T-cell (primary cell): ENCODE results near the gene DOC2A. TPM values are rescaled to one million over a fixed set of nuclear protein-coding genes. Genes with fewer than 3 reads are reported as not detected.
"Not testable (repeated sequence)": the region's sequence is repeated elsewhere in the genome, so short reads cannot be mapped to it uniquely, and the experiment has no call there.

ENCODE experiments used
- ATAC-seq, 4 experiments: fragments of 200-7000 bp in 3 of 4; fragments of 150-1000 bp in 1 of 4; cut with Tn5 transposase; replicated peaks in 1 of 4; 1 replicate in 3 of 4; 2 replicates in 1 of 4; pipeline ENCODE4 v1.10.0; 2021; ENCODE audit warnings: moderate library complexity in 3 of 4, mild to moderate bottlenecking in 2 of 4, moderate number of reproducible peaks in 1 of 4
- CTCF ChIA-PET, 2 donors: fragments of 300-600 bp; sonication (Branson Sonifier 250); formaldehyde crosslinking; loops; one replicate each; lab custom pipeline; 2022; ENCODE audit warnings: antibody characterized with exemption in 2 of 2; lab: Charles Lee
- POLR2A ChIA-PET, 2 donors: fragments of 300-600 bp; sonication (Branson Sonifier 250); formaldehyde crosslinking; loops; one replicate each; lab custom pipeline; 2022; ENCODE audit warnings: antibody characterized with exemption in 2 of 2; lab: Charles Lee
- DNase-seq, 35 experiments: peaks; one replicate each; pipeline versions ENCODE4 v3.0.0 to v3.0.0-alpha.2; 2013 to 2023
- H3K27ac ChIP-seq: one replicate; pipeline ENCODE4 v1.5.1; 2013; ENCODE audit warnings: low read length
- H3K27me3 ChIP-seq, 2 experiments: replicated peaks in 1 of 2; 1 replicate in 1 of 2; 2 replicates in 1 of 2; pipeline versions ENCODE4 v1.6.1 to v1.7.0; 2013; ENCODE audit warnings: low read length in 1 of 2, mixed read lengths in 1 of 2; ENCODE audit not compliant: control insufficient read depth in 2 of 2, insufficient read depth in 2 of 2; ENCODE audit errors: extremely low read depth in 1 of 2
- H3K36me3 ChIP-seq, 2 donors: 1 replicate in 1 of 2; 2 replicates in 1 of 2; pipeline versions ENCODE4 v1.6.1 to v1.7.0; 2013; ENCODE audit warnings: low read length in 1 of 2; ENCODE audit not compliant: control insufficient read depth in 2 of 2, insufficient read depth in 1 of 2; ENCODE audit errors: extremely low read depth in 1 of 2
- H3K4me1 ChIP-seq, 2 experiments: 1 replicate in 1 of 2; 2 replicates in 1 of 2; pipeline versions ENCODE4 v1.6.1 to v1.7.0; 2013; ENCODE audit warnings: low read length in 2 of 2, mixed read lengths in 1 of 2; ENCODE audit not compliant: insufficient read depth in 2 of 2, control insufficient read depth in 1 of 2; ENCODE audit errors: extremely low read depth in 1 of 2
- H3K4me3 ChIP-seq, 2 donors: 1 replicate in 1 of 2; 2 replicates in 1 of 2; pipeline versions ENCODE4 v1.5.1 to v1.7.0; 2013; ENCODE audit warnings: mild to moderate bottlenecking in 2 of 2, low read length in 1 of 2, moderate library complexity in 1 of 2; ENCODE audit not compliant: control insufficient read depth in 1 of 2; ENCODE audit errors: extremely low read depth in 1 of 2
- H3K9me3 ChIP-seq: 2 replicates; pipeline ENCODE4 v1.7.0; 2013
- H3K27ac Mint-ChIP-seq, 2 donors: one replicate each; pipeline ENCODE4 v1.8.0; 2020 to 2021; ENCODE audit warnings: mild to moderate bottlenecking in 2 of 2, mixed read lengths in 2 of 2
- H3K27me3 Mint-ChIP-seq, 2 donors: one replicate each; pipeline ENCODE4 v1.8.0; 2021 to 2022; ENCODE audit warnings: mixed read lengths in 2 of 2
- H3K36me3 Mint-ChIP-seq: one replicate; pipeline ENCODE4 v1.8.0; 2021; ENCODE audit warnings: mixed read lengths
- H3K4me1 Mint-ChIP-seq, 3 donors: one replicate each; pipeline ENCODE4 v1.8.0; 2020 to 2022; ENCODE audit warnings: mixed read lengths in 3 of 3, mild to moderate bottlenecking in 1 of 3
- H3K4me3 Mint-ChIP-seq, 3 donors: one replicate each; pipeline ENCODE4 v1.8.0; 2020 to 2022; ENCODE audit warnings: mild to moderate bottlenecking in 3 of 3, mixed read lengths in 3 of 3, moderate library complexity in 3 of 3
- H3K9me3 Mint-ChIP-seq, 3 donors: one replicate each; pipeline ENCODE4 v1.8.0; 2020 to 2022; ENCODE audit warnings: mixed read lengths in 3 of 3
- WGBS: methylation state at CpG from one replicate; pipeline ENCODE4 v1.1.5; 2013; ENCODE audit warnings: missing lambda C conversion rate; ENCODE audit not compliant: insufficient coverage; 5-methylcytosine and 5-hydroxymethylcytosine counted together
- total RNA-seq, 35 experiments: library from RNA in 6 of 35; stranded (reverse) in 6 of 35; fragments of 120-200 nt in 1 of 35; gene quantifications; one replicate each; pipeline versions ENCODE4 v1.2.1 to v1.2.4 and lab custom pipeline; 2013 to 2026

Gene DOC2A
- total RNA-seq, 5 donors from 2014 or later (not counting 1 experiment from before 2014, with no cell fraction given) = 0.15 to 0.38 (median 0.26) TPM; not detected in 1

GRCh38 chr16:30040690-30041089 is 29.9 kb upstream of the DOC2A start:
- H3K27ac ChIP-seq, H3K9me3 ChIP-seq, H3K27me3 ChIP-seq, ATAC-seq, H3K4me1 Mint-ChIP-seq, H3K4me3 Mint-ChIP-seq, H3K9me3 Mint-ChIP-seq, H3K36me3 Mint-ChIP-seq, H3K4me3 ChIP-seq, DNase-seq, H3K4me1 ChIP-seq, H3K27me3 Mint-ChIP-seq, POLR2A ChIA-PET, H3K36me3 ChIP-seq, H3K27ac Mint-ChIP-seq: not testable (repeated sequence)
- CTCF ChIA-PET = interaction anchor here in 1 of 2 donors (0.6 kb wide), 1 partner anchor 12 kb away, joined by 3 read pairs; no protein-coding TSS in a partner anchor
- WGBS = no CpG with 5 or more reads among the region's 5 CpGs

GRCh38 chr16:30040221-30040620 is 29.4 kb upstream of the DOC2A start:
- Mint-ChIP-seq H3K27ac (no peak overlapping the region), H3K4me1 (no peaks in the 10 kb centered on the region), H3K4me3 (no peak overlapping the region), H3K36me3 (no peaks in the 10 kb centered on the region), H3K9me3 (no peaks in the 10 kb centered on the region), H3K27me3 (peaks cover 2 to 4% of the 10 kb centered on the region in 2 donors)
- Histone ChIP-seq H3K27me3 (peaks cover 0 to 10% of the 10 kb centered on the region in 2 experiments), H3K36me3 (no peaks in the 10 kb centered on the region), H3K27ac (no peak overlapping the region), H3K4me1 (no peaks in the 10 kb centered on the region), H3K4me3 (no peak overlapping the region), H3K9me3 (no peaks in the 10 kb centered on the region)
- ChIA-PET POLR2A (no interaction called here), CTCF (interaction anchor here (0.6 kb wide), 4 partner anchors 12 to 530 kb away, joined by 3 to 4 read pairs (median 3); no protein-coding TSS in a partner anchor)
- 47% methylated on average over 3 of the region's 5 CpGs for WGBS
- ATAC-seq (no peak), DNase-seq (no peak)

DNA sequence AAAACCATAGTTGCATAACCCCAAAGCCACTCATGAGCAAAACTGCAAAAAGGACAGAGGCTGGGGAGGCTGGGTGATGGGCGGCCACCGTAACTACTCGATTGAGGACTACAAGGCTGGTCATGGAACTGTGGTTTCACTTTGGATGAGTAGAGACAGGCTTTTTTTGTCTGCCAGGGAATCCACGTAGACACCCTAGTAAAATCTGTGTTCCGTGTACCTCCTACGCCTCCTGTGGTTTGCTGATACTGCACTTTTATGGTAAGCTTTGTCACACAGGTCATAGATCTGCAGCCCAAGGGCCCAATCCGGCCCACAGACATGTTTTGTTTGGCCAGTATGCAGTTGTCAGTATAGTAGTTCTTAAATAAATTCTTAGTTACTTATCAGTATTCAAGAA is 22.4 kb upstream of the DOC2A start:
- Histone ChIP-seq H3K9me3 (no peaks in the 10 kb centered on the region), H3K27ac (no peak overlapping the region), H3K4me1 (peaks cover 0 to 22% of the 10 kb centered on the region in 2 experiments), H3K36me3 (no peaks in the 10 kb centered on the region), H3K27me3 (peaks cover 0 to 74% of the 10 kb centered on the region in 2 experiments), H3K4me3 (no peak overlapping the region)
- POLR2A ChIA-PET = interaction anchor here in 1 of 2 donors (0.6 kb wide), 1 partner anchor 22 kb away, joined by 3 read pairs; no protein-coding TSS in a partner anchor
- Mint-ChIP-seq H3K27ac (no peak overlapping the region), H3K36me3 (no peaks in the 10 kb centered on the region), H3K4me1 (peaks cover 5 to 17% (median 12%) of the 10 kb centered on the region in 3 donors), H3K27me3 (peaks cover 23 to 39% of the 10 kb centered on the region in 2 donors), H3K9me3 (no peaks in the 10 kb centered on the region), H3K4me3 (no peak overlapping the region)
- no peak for ATAC-seq
- no peak for DNase-seq
- CTCF ChIA-PET = interaction anchor here in 1 of 2 donors (1.2 kb wide), 1 partner anchor 22 kb away, joined by 5 read pairs; no protein-coding TSS in a partner anchor
- 47% methylated on average over 3 of the region's 7 CpGs for WGBS

DNA sequence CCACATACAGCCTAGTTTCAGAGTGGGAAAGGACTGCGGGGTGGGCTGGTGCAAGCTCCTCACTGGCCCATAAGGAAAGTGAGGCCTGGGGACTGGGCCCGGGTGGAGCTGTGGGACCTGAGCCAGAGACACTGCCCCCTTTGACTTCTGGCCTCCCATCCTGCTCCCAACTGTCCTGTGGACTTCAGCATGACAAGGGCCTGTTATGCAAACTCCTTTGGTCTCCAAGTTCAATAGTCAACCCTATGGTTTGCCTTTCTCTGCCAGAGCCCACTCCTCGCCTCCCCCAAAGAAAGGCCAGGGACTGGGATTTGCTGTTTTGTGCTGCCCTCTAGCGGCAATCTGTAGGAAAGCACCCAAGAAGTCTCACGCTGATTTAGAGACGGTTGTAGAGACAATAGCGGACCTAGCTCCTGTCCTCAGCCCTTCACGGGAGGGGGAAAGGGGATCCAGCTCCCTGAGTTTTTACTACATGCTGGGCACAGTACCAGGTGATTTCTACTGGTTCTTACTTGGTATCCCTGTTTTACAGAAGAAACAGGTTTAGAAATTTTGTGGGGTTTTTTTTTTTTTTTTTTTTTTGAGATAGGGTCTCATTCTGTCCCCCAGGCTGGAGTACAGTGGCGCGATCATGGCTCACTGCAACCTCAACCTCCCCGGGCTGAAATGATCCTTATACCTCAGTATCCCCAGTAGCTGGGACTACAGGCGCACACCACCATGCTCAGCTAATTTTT is 21.4 kb upstream of the DOC2A start:
- ATAC-seq = peak; percentile 36 to 67 (median 56)
- peak overlapping the region in 2 of 3 donors; percentile 6 to 46 for H3K4me3 Mint-ChIP-seq
- no peaks in the 10 kb centered on the region for H3K9me3 Mint-ChIP-seq
- CTCF ChIA-PET = interaction anchor here (0.5 to 1.3 kb wide), 13 partner anchors 23 to 882 kb away, joined by 3 to 9 read pairs (median 5); no protein-coding TSS in a partner anchor
- Histone ChIP-seq H3K27ac (no peak overlapping the region), H3K4me3 (no peak overlapping the region), H3K4me1 (peaks cover 0 to 22% of the 10 kb centered on the region in 2 experiments), H3K27me3 (peaks cover 0 to 84% of the 10 kb centered on the region in 2 experiments), H3K9me3 (no peaks in the 10 kb centered on the region), H3K36me3 (no peaks in the 10 kb centered on the region)
- H3K36me3 Mint-ChIP-seq = no peaks in the 10 kb centered on the region
- DNase-seq = peak; percentile 19 to 81 (median 50)
- H3K4me1 Mint-ChIP-seq = peaks cover 5 to 19% (median 12%) of the 10 kb centered on the region in 3 donors
- POLR2A ChIA-PET = interaction anchor here (0.5 to 0.6 kb wide), 2 partner anchors 329 to 385 kb away, joined by 3 to 7 read pairs; no protein-coding TSS in a partner anchor
- no peak overlapping the region for H3K27ac Mint-ChIP-seq
- 19% methylated on average over 7 of the region's 12 CpGs for WGBS
- H3K27me3 Mint-ChIP-seq = peaks cover 33 to 49% of the 10 kb centered on the region in 2 donors

- no peak overlapping the region for H3K27ac Mint-ChIP-seq
- ATAC-seq = no peak
- no peaks in the 10 kb centered on the region for H3K36me3 Mint-ChIP-seq
- H3K27me3 Mint-ChIP-seq = peaks cover 40 to 57% of the 10 kb centered on the region in 2 donors
- ChIA-PET POLR2A (interaction anchor here in 1 of 2 donors (0.6 kb wide), 1 partner anchor 328 kb away, joined by 7 read pairs; no protein-coding TSS in a partner anchor), CTCF (interaction anchor here (0.5 to 1.3 kb wide), 4 partner anchors 24 to 305 kb away, joined by 3 to 6 read pairs (median 4); no protein-coding TSS in a partner anchor)
- peaks cover 5 to 19% (median 12%) of the 10 kb centered on the region in 3 donors for H3K4me1 Mint-ChIP-seq
- peak overlapping the region in 1 of 3 donors; percentile 36 for H3K4me3 Mint-ChIP-seq
- Histone ChIP-seq H3K4me3 (no peak overlapping the region), H3K36me3 (no peaks in the 10 kb centered on the region), H3K27me3 (peaks cover 0 to 90% of the 10 kb centered on the region in 2 experiments), H3K4me1 (peaks cover 0 to 22% of the 10 kb centered on the region in 2 experiments), H3K27ac (no peak overlapping the region), H3K9me3 (no peaks in the 10 kb centered on the region)
- DNase-seq = no peak
- 11% methylated on average over 3 of the region's 11 CpGs for WGBS
- H3K9me3 Mint-ChIP-seq = no peaks in the 10 kb centered on the region
Measured at GRCh38 chr16:30031477-30031918, 20.7 kb upstream of the DOC2A start.

GRCh38 chr16:30030841-30031413 is 20.1 kb upstream of the DOC2A start, which contains the start of gene TLCD3B:
Gene TLCD3B (minus strand): TSS chr16:30031271. CDS start chr16:30030527, 744 bp downstream.
- Mint-ChIP-seq H3K36me3 (no peaks in the 10 kb centered on the region), H3K4me1 (peaks cover 5 to 19% (median 12%) of the 10 kb centered on the region in 3 donors), H3K27ac (no peak within 1 kb of the TSS), H3K4me3 (peak within 1 kb of the TSS in 2 of 3 donors; percentile 6 to 66), H3K27me3 (peaks cover 40 to 59% of the 10 kb centered on the region in 2 donors), H3K9me3 (no peaks in the 10 kb centered on the region)
- no peaks in the 10 kb centered on the region for H3K9me3 ChIP-seq
- H3K27me3 ChIP-seq = peaks cover 0 to 92% of the 10 kb centered on the region in 2 experiments
- H3K4me1 ChIP-seq = peaks cover 0 to 22% of the 10 kb centered on the region in 2 experiments
- H3K36me3 ChIP-seq = no peaks in the 10 kb centered on the region
- CTCF ChIA-PET = interaction anchor here (0.6 to 1.3 kb wide), 3 partner anchors 24 to 182 kb away, joined by 4 to 7 read pairs (median 4); no protein-coding TSS in a partner anchor
- POLR2A ChIA-PET = no interaction called here
- no peak within 1 kb of the TSS for H3K27ac ChIP-seq
- ATAC-seq (peak in 3 of 4 experiments; percentile 18 to 48 (median 43)), DNase-seq (no peak)
- no peak within 1 kb of the TSS for H3K4me3 ChIP-seq
- 2% methylated on average over 9 of the region's 27 CpGs for WGBS
